ENCODE measurements around the gene EIF4EBP3. TPM values are rescaled to one million over a fixed set of nuclear protein-coding genes. Genes with fewer than 3 reads are reported as not detected.
A peak's percentile ranks its signal among the peaks of the same experiment; 100 is the strongest.
"Not testable (repeated sequence)": the region's sequence is repeated elsewhere in the genome, so short reads cannot be mapped to it uniquely, and the experiment has no call there.

Gene EIF4EBP3
- total RNA-seq, 1 experiment from 2014 or later = 8.4 TPM

GRCh38 chr5:140591747-140592372 lies 44.4 kb downstream of the EIF4EBP3 start:
- ChIA-PET CTCF (no interaction called here), POLR2A (no interaction called here)
- DNase-seq (ENCODE audit: low spot score) (no peak), ATAC-seq (no peak)
- Mint-ChIP-seq H3K4me1 (peaks cover 5% of the 10 kb centered on the region), H3K36me3 (no peaks in the 10 kb centered on the region), H3K4me3 (no peak overlapping the region), H3K27me3 (ENCODE audit: low read depth) (peaks cover 14% of the 10 kb centered on the region; the same call in 1 of the 2 replicates), H3K9me3 (no peaks in the 10 kb centered on the region; the same call in 1 of the 2 replicates), H3K27ac (no peak overlapping the region)
- TF ChIP-seq SMAD3 (CRISPR knock-in tag; IDR thresholded peaks at IDR 0.05; ENCODE audit: borderline replicate concordance) (no peak), SOX15 (CRISPR knock-in tag; IDR thresholded peaks at IDR 0.05) (no peak), RELA (CRISPR knock-in tag; IDR thresholded peaks at IDR 0.05; ENCODE audit: borderline replicate concordance) (no peak), PRRX2 (CRISPR knock-in tag; IDR thresholded peaks at IDR 0.05) (no peak), ESRRA (CRISPR knock-in tag; IDR thresholded peaks at IDR 0.05; ENCODE audit: borderline replicate concordance) (no peak), OVOL2 (CRISPR knock-in tag; IDR thresholded peaks at IDR 0.05; ENCODE audit: borderline replicate concordance) (no peak), ZNF138 (CRISPR knock-in tag; conservative IDR thresholded peaks at IDR 0.05) (no peak)
- TF ChIP-seq, protein P1, sequence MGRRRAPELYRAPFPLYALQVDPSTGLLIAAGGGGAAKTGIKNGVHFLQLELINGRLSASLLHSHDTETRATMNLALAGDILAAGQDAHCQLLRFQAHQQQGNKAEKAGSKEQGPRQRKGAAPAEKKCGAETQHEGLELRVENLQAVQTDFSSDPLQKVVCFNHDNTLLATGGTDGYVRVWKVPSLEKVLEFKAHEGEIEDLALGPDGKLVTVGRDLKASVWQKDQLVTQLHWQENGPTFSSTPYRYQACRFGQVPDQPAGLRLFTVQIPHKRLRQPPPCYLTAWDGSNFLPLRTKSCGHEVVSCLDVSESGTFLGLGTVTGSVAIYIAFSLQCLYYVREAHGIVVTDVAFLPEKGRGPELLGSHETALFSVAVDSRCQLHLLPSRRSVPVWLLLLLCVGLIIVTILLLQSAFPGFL (CRISPR knock-in tag; IDR thresholded peaks at IDR 0.05; ENCODE audit: borderline replicate concordance) = no peak
- TF ChIP-seq, protein P2, sequence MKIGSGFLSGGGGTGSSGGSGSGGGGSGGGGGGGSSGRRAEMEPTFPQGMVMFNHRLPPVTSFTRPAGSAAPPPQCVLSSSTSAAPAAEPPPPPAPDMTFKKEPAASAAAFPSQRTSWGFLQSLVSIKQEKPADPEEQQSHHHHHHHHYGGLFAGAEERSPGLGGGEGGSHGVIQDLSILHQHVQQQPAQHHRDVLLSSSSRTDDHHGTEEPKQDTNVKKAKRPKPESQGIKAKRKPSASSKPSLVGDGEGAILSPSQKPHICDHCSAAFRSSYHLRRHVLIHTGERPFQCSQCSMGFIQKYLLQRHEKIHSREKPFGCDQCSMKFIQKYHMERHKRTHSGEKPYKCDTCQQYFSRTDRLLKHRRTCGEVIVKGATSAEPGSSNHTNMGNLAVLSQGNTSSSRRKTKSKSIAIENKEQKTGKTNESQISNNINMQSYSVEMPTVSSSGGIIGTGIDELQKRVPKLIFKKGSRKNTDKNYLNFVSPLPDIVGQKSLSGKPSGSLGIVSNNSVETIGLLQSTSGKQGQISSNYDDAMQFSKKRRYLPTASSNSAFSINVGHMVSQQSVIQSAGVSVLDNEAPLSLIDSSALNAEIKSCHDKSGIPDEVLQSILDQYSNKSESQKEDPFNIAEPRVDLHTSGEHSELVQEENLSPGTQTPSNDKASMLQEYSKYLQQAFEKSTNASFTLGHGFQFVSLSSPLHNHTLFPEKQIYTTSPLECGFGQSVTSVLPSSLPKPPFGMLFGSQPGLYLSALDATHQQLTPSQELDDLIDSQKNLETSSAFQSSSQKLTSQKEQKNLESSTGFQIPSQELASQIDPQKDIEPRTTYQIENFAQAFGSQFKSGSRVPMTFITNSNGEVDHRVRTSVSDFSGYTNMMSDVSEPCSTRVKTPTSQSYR (CRISPR knock-in tag; IDR thresholded peaks at IDR 0.05) = no peak

GRCh38 chr5:140593070-140593469 lies 45.6 kb downstream of the EIF4EBP3 start:
- ATAC-seq; H3K9me3 Mint-ChIP-seq; DNase-seq (ENCODE audit: low spot score); POLR2A ChIA-PET; H3K4me1 Mint-ChIP-seq; H3K36me3 Mint-ChIP-seq; H3K27ac Mint-ChIP-seq: not testable (repeated sequence)
- CTCF ChIA-PET = interaction anchor here (1.5 kb wide), 1 partner anchor 42 kb away, joined by 3 read pairs; no protein-coding TSS in a partner anchor
- Mint-ChIP-seq H3K27me3 (ENCODE audit: low read depth) (peaks cover 12% of the 10 kb centered on the region; the same call in 1 of the 2 replicates), H3K4me3 (peak overlapping the region; percentile 22; the same call in 1 of the 2 replicates)

DNA sequence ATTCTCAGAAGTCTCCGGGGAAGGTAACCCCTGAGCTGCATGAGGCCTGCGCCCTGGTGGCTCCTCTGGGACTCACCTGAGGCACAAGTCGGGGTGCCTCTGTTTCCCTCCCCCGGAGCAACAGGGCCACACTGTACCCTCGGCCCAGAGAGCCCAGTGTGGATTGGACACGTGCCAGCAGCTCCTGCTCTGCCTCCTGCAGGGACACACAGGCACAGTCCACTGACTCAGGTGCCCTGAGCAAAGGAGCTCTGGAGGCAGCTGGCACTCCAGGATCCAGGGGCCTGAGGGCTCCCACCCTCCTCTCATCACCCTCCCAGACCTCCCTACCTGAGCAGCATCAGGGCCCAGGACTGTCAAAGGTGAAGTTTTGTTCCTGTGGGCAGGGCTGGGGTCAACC lies 46.7 kb downstream of the EIF4EBP3 start:
- TF ChIP-seq TEAD4 (CRISPR knock-in tag; IDR thresholded peaks at IDR 0.05) = no peak
- H3K9me3 Mint-ChIP-seq = no peaks in the 10 kb centered on the region
- CTCF ChIA-PET = interaction anchor here (1.5 kb wide), 1 partner anchor 41 kb away, joined by 3 read pairs; no protein-coding TSS in a partner anchor
- no peak overlapping the region for H3K27ac Mint-ChIP-seq
- no peak for DNase-seq (ENCODE audit: low spot score)
- H3K27me3 Mint-ChIP-seq (ENCODE audit: low read depth) = peaks cover 19% of the 10 kb centered on the region
- H3K4me3 Mint-ChIP-seq = no peak overlapping the region
- no peak for ATAC-seq
- H3K4me1 Mint-ChIP-seq = peaks cover 5% of the 10 kb centered on the region
- no peaks in the 10 kb centered on the region for H3K36me3 Mint-ChIP-seq
- POLR2A ChIA-PET = no interaction called here

GRCh38 chr5:140595538-140596300 lies 48.3 kb downstream of the EIF4EBP3 start:
- peaks cover 5% of the 10 kb centered on the region for H3K4me1 Mint-ChIP-seq
- H3K4me3 Mint-ChIP-seq = no peak overlapping the region
- ATAC-seq (no peak), DNase-seq (ENCODE audit: low spot score) (no peak)
- H3K36me3 Mint-ChIP-seq = no peaks in the 10 kb centered on the region
- ChIA-PET CTCF (no interaction called here), POLR2A (no interaction called here)
- no peak overlapping the region for H3K27ac Mint-ChIP-seq
- peaks cover 30% of the 10 kb centered on the region for H3K27me3 Mint-ChIP-seq (ENCODE audit: low read depth)
- no peaks in the 10 kb centered on the region for H3K9me3 Mint-ChIP-seq
- TF ChIP-seq, protein P3, sequence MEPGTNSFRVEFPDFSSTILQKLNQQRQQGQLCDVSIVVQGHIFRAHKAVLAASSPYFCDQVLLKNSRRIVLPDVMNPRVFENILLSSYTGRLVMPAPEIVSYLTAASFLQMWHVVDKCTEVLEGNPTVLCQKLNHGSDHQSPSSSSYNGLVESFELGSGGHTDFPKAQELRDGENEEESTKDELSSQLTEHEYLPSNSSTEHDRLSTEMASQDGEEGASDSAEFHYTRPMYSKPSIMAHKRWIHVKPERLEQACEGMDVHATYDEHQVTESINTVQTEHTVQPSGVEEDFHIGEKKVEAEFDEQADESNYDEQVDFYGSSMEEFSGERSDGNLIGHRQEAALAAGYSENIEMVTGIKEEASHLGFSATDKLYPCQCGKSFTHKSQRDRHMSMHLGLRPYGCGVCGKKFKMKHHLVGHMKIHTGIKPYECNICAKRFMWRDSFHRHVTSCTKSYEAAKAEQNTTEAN (CRISPR knock-in tag; IDR thresholded peaks at IDR 0.05) = no peak
- TF ChIP-seq NR1H2 (CRISPR knock-in tag; IDR thresholded peaks at IDR 0.05) (no peak), PRRX2 (CRISPR knock-in tag; IDR thresholded peaks at IDR 0.05) (no peak), KAT7 (CRISPR knock-in tag; IDR thresholded peaks at IDR 0.05; ENCODE audit: borderline replicate concordance) (no peak), ZNF396 (CRISPR knock-in tag; IDR thresholded peaks at IDR 0.05; ENCODE audit: borderline replicate concordance) (no peak), FOXK1 (CRISPR knock-in tag; IDR thresholded peaks at IDR 0.05) (no peak), ZSCAN18 (CRISPR knock-in tag; IDR thresholded peaks at IDR 0.05) (no peak), NFATC4 (CRISPR knock-in tag; IDR thresholded peaks at IDR 0.05) (no peak), ZNF232 (CRISPR knock-in tag; IDR thresholded peaks at IDR 0.05) (no peak)
